HCT116 (cell line): ENCODE data around the gene PTPRF. TPM values are rescaled to one million over a fixed set of nuclear protein-coding genes. Genes with fewer than 3 reads are reported as not detected.

Source experiments
- ATAC-seq: fragments of 200-7000 bp; cut with Tn5 transposase; 2 replicates; pipeline ENCODE4 v1.9.1; 2020; ENCODE audit warnings: mild to moderate bottlenecking, moderate library complexity
- BruUV-seq: library from RNA; stranded (reverse); fragments of 400-500 nt; replicated peaks from 2 replicates; lab custom pipeline; 2021; lab: Mats Ljungman, UMichigan
- CTCF ChIA-PET: fragments of 300-600 bp; sonication (Branson Sonifier 250); formaldehyde crosslinking; loops from one replicate; lab custom pipeline; 2021; ENCODE audit warnings: antibody characterized with exemption; lab: Charles Lee
- POLR2A ChIA-PET: fragments of 300-600, 350-600 bp; sonication (Branson Sonifier 250); formaldehyde crosslinking; loops from one replicate; lab custom pipeline; 2021; ENCODE audit warnings: antibody characterized with exemption; lab: Charles Lee
- RAD21 ChIA-PET, 2 experiments: fragments of 300-600 bp; sonication (Branson Sonifier 250); formaldehyde crosslinking; loops; one replicate each; lab custom pipeline; 2023; ENCODE audit warnings: low total read pairs in 2 of 2; ENCODE audit not compliant: uncharacterized antibody in 2 of 2, unreplicated experiment in 2 of 2, low non-redundant PET in 1 of 2; lab: Charles Lee
- DNase-seq: peaks from one replicate; pipeline ENCODE4 v3.0.0-alpha.2; 2010; ENCODE audit warnings: low read depth, low spot score
- H2AFZ ChIP-seq: fragments of 200-600 bp; shearing (Covaris generic), sonication (generic); 2 replicates; pipeline ENCODE4 v1.6.1; 2017; ENCODE audit warnings: low read depth, mixed run types, mixed read lengths, antibody characterized with exemption, low read length; ENCODE audit not compliant: poor library complexity, severe bottlenecking
- H3K27ac ChIP-seq: 2 replicates; pipeline ENCODE4 v1.5.1; 2012; ENCODE audit warnings: low read depth, low read length
- H3K27me3 ChIP-seq: fragments of 200-600 bp; sonication (generic); 2 replicates; pipeline ENCODE4 v1.6.1; 2016; ENCODE audit warnings: mixed run types, low read length, mixed read lengths; ENCODE audit not compliant: insufficient read depth
- H3K36me3 ChIP-seq, 2 experiments: fragments of 200-500 bp in 1 of 2; fragments of 200-600 bp in 1 of 2; sonication (Bioruptor generic) in 1 of 2; sonication (generic) in 1 of 2; 2 replicates each; pipeline versions ENCODE4 v1.5.1 to v1.6.1; 2014 to 2016; ENCODE audit warnings: low read length in 2 of 2, inconsistent platforms in 1 of 2, mixed read lengths in 1 of 2, mixed run types in 1 of 2; ENCODE audit not compliant: insufficient read depth in 2 of 2, control insufficient read depth in 1 of 2
- H3K4me1 ChIP-seq, 2 experiments: fragments of 200-600 bp in 1 of 2; sonication (generic) in 1 of 2; 2 replicates each; pipeline versions ENCODE4 v1.5.1 to v1.6.1; 2012 to 2017; ENCODE audit warnings: low read length in 2 of 2, inconsistent platforms in 1 of 2, mild to moderate bottlenecking in 1 of 2, mixed read lengths in 1 of 2, mixed run types in 1 of 2, moderate library complexity in 1 of 2; ENCODE audit not compliant: insufficient read depth in 2 of 2, control insufficient read depth in 1 of 2
- H3K4me2 ChIP-seq: fragments of 200-600 bp; sonication (generic); 2 replicates; pipeline ENCODE4 v1.6.1; 2017; ENCODE audit warnings: mixed run types, low read length, mixed read lengths
- H3K4me3 ChIP-seq, 2 experiments: fragments of 200-600 bp in 1 of 2; sonication (generic) in 1 of 2; replicated peaks in 1 of 2; 2 replicates each; pipeline ENCODE4 v1.5.1; 2011 to 2016; ENCODE audit warnings: low read length in 2 of 2, control low read depth in 1 of 2, low read depth in 1 of 2, mild to moderate bottlenecking in 1 of 2, mixed read lengths in 1 of 2, mixed run types in 1 of 2
- H3K79me2 ChIP-seq: fragments of 200-600 bp; sonication (generic); 2 replicates; pipeline ENCODE4 v1.6.1; 2017; ENCODE audit warnings: mild to moderate bottlenecking, mixed run types, low read length, moderate library complexity, mixed read lengths; ENCODE audit not compliant: insufficient read depth
- H3K9ac ChIP-seq: fragments of 200-600 bp; sonication (generic); 2 replicates; pipeline ENCODE4 v1.6.1; 2016; ENCODE audit warnings: low read length, mixed read lengths
- H3K9me2 ChIP-seq: fragments of 200-600 bp; sonication (generic), shearing (Covaris generic); 2 replicates; pipeline ENCODE4 v1.6.1; 2017; ENCODE audit warnings: mixed run types, mild to moderate bottlenecking, moderate library complexity; ENCODE audit not compliant: insufficient read depth
- H3K9me3 ChIP-seq, 2 experiments: fragments of 200-500 bp in 1 of 2; fragments of 200-600 bp in 1 of 2; sonication (Bioruptor generic) in 1 of 2; sonication (generic) in 1 of 2; 2 replicates each; pipeline ENCODE4 v1.6.1; 2014 to 2017; ENCODE audit warnings: low read length in 2 of 2, mixed read lengths in 2 of 2, inconsistent platforms in 1 of 2, low read depth in 1 of 2, mild to moderate bottlenecking in 1 of 2, mixed run types in 1 of 2, moderate library complexity in 1 of 2; ENCODE audit not compliant: control insufficient read depth in 1 of 2, insufficient read depth in 1 of 2
- H4K20me1 ChIP-seq: fragments of 200-600 bp; sonication (generic), shearing (Covaris generic); 2 replicates; pipeline ENCODE4 v1.6.1; 2017; ENCODE audit warnings: mixed run types, mild to moderate bottlenecking, moderate library complexity; ENCODE audit not compliant: insufficient read depth
- CBX3 ChIP-seq: IDR thresholded peaks from 2 replicates; pipeline ENCODE4 v1.6.1; 2012; ENCODE audit warnings: low read depth
- CEBPB ChIP-seq: IDR thresholded peaks from 2 replicates; pipeline ENCODE4 v1.6.1; 2012; ENCODE audit warnings: low read depth
- EGR1 ChIP-seq: IDR thresholded peaks from 2 replicates; pipeline ENCODE4 v1.6.1; 2012; ENCODE audit warnings: low read depth
- JUND ChIP-seq: IDR thresholded peaks from 2 replicates; pipeline ENCODE4 v1.6.1; 2012
- POLR2A ChIP-seq: IDR thresholded peaks from 2 replicates; pipeline ENCODE4 v1.7.0; 2011; ENCODE audit warnings: borderline replicate concordance; ENCODE audit not compliant: insufficient read depth, insufficient read length; ENCODE audit errors: extremely low read depth
- TCF7L2 ChIP-seq: IDR thresholded peaks from 2 replicates; pipeline ENCODE4 v1.7.0; 2011; ENCODE audit warnings: borderline replicate concordance, inconsistent platforms; ENCODE audit not compliant: insufficient read depth, insufficient read length; ENCODE audit errors: extremely low read depth
- YY1 ChIP-seq: IDR thresholded peaks from 2 replicates; pipeline ENCODE4 v1.6.1; 2011; ENCODE audit warnings: low read length, low read depth, moderate library complexity, mild to moderate bottlenecking; ENCODE audit not compliant: insufficient replicate concordance; ENCODE audit errors: extremely low read depth
- intact Hi-C: fragments of 100-400 bp; cut with micrococcal nuclease; formaldehyde crosslinking; loops from 2 replicates; pipeline ENCODE4 v1.10.0; 2022
- total RNA-seq: library from RNA; stranded (reverse); gene quantifications from one replicate; pipeline ENCODE4 v1.2.1, GENCODE V29; 2021; ENCODE audit not compliant: unreplicated experiment
- TF ChIP-seq, protein P1 (sequence below): IDR thresholded peaks from 2 replicates; pipeline ENCODE4 v1.6.1; 2012; ENCODE audit warnings: low read depth
- TF ChIP-seq, protein P2 (sequence below): IDR thresholded peaks from 2 replicates; pipeline ENCODE4 v1.6.1; 2011; ENCODE audit warnings: mild to moderate bottlenecking, low read length, moderate library complexity; ENCODE audit not compliant: insufficient replicate concordance; ENCODE audit errors: extremely low read depth

The PTPRF gene
- total RNA-seq, 1 experiment from 2014 or later, result 224 TPM

- ChIA-PET CTCF (no interaction called here), POLR2A (interaction anchor here (0.7 kb wide), 1 partner anchor 362 kb away, joined by 3 read pairs; no protein-coding TSS in a partner anchor), RAD21 (no interaction called here)
- Histone ChIP-seq H3K9ac (no peak overlapping the region), H3K79me2 (peaks cover 39% of the 10 kb centered on the region), H4K20me1 (no peaks in the 10 kb centered on the region), H3K9me2 (no peaks in the 10 kb centered on the region), H3K4me3 (no peak overlapping the region), H3K4me2 (no peak overlapping the region), H3K4me1 (peaks cover 3 to 13% of the 10 kb centered on the region in 2 experiments; a peak in 3 of 4 replicates), H3K36me3 (peaks cover 34 to 45% of the 10 kb centered on the region in 2 experiments), H3K27me3 (no peaks in the 10 kb centered on the region)
- DNase-seq, result no peak
- intact Hi-C loops, result no loop called here
- no TSS peak for BruUV-seq
- no peak for TF ChIP-seq YY1
- TF ChIP-seq CEBPB, result no peak
- no peak for TF ChIP-seq EGR1
- no peak for TF ChIP-seq JUND
- TF ChIP-seq, protein P1, sequence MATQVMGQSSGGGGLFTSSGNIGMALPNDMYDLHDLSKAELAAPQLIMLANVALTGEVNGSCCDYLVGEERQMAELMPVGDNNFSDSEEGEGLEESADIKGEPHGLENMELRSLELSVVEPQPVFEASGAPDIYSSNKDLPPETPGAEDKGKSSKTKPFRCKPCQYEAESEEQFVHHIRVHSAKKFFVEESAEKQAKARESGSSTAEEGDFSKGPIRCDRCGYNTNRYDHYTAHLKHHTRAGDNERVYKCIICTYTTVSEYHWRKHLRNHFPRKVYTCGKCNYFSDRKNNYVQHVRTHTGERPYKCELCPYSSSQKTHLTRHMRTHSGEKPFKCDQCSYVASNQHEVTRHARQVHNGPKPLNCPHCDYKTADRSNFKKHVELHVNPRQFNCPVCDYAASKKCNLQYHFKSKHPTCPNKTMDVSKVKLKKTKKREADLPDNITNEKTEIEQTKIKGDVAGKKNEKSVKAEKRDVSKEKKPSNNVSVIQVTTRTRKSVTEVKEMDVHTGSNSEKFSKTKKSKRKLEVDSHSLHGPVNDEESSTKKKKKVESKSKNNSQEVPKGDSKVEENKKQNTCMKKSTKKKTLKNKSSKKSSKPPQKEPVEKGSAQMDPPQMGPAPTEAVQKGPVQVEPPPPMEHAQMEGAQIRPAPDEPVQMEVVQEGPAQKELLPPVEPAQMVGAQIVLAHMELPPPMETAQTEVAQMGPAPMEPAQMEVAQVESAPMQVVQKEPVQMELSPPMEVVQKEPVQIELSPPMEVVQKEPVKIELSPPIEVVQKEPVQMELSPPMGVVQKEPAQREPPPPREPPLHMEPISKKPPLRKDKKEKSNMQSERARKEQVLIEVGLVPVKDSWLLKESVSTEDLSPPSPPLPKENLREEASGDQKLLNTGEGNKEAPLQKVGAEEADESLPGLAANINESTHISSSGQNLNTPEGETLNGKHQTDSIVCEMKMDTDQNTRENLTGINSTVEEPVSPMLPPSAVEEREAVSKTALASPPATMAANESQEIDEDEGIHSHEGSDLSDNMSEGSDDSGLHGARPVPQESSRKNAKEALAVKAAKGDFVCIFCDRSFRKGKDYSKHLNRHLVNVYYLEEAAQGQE, result no peak
- no peak for TF ChIP-seq POLR2A
- no peak for TF ChIP-seq CBX3
- TF ChIP-seq TCF7L2, result no peak
- TF ChIP-seq, protein P2, sequence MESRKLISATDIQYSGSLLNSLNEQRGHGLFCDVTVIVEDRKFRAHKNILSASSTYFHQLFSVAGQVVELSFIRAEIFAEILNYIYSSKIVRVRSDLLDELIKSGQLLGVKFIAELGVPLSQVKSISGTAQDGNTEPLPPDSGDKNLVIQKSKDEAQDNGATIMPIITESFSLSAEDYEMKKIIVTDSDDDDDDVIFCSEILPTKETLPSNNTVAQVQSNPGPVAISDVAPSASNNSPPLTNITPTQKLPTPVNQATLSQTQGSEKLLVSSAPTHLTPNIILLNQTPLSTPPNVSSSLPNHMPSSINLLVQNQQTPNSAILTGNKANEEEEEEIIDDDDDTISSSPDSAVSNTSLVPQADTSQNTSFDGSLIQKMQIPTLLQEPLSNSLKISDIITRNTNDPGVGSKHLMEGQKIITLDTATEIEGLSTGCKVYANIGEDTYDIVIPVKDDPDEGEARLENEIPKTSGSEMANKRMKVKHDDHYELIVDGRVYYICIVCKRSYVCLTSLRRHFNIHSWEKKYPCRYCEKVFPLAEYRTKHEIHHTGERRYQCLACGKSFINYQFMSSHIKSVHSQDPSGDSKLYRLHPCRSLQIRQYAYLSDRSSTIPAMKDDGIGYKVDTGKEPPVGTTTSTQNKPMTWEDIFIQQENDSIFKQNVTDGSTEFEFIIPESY, result no peak
- TF ChIP-seq, all 23 proteins: peak for 0
- no peaks in the 10 kb centered on the region for H3K9me3 ChIP-seq
- no peak overlapping the region for H2AFZ ChIP-seq
- ATAC-seq, result no peak
- no peak overlapping the region for H3K27ac ChIP-seq
These were observed 125.3 kb downstream of the PTPRF start for GRCh38 chr1:43655953-43656352.
